Spleen (tissue), 7 donors: Measurements from ENCODE around the gene UCHL5.

Experiments used
- POLR2A ChIP-seq, 3 donors: fragments of 450-650 bp; IDR thresholded peaks; one replicate each; pipeline ENCODE4 v1.5.1; 2017; ENCODE audit warnings: antibody characterized with exemption in 3 of 3, mild to moderate bottlenecking in 1 of 3
- POLR2AphosphoS5 ChIP-seq, 3 donors: sonication (generic); formaldehyde crosslinking; IDR thresholded peaks; one replicate each; pipeline ENCODE4 v1.5.1; 2017; ENCODE audit warnings: antibody characterized with exemption in 3 of 3
- TF ChIP-seq, protein P1 (sequence below), 11 experiments: fragments of 200-600 bp in 7 of 11; fragments of 450-650 bp in 4 of 11; sonication (generic) in 4 of 11; IDR thresholded peaks in 8 of 11; conservative IDR thresholded peaks in 3 of 11; 1 replicate in 7 of 11; 2 replicates in 4 of 11; pipeline versions ENCODE4 v1.4.0 to v1.8.0; 2016 to 2021; ENCODE audit warnings: antibody characterized with exemption in 11 of 11, inconsistent platforms in 4 of 11, mild to moderate bottlenecking in 1 of 11
- donor health status: DM: no; HTN: no; CAD: no; lungs with moderate emphysema.
- donor health status: DM: no; HTN: no; CAD: no.
- donor health status: DM: no; HTN: no; CAD: no.

DNA sequence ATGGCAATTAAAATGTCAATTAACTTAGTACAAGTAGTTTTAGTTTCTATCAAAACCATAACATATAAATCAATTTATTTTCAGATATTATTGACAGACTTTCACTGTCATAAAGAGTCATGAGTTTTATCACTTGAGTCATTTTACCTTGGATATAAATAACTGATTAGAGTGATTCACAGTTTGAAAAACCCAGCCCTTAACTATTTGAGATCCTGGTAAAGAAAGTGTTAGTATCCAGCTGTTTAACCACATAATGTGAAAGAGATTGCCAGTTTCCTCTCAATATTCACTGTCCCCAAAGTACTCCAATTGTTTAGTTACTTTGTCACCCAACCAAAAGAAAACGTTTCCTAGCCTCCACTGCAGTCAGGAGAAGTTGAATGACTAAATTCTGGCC, 91.3 kb downstream of the UCHL5 start:
- TF ChIP-seq, protein P1, sequence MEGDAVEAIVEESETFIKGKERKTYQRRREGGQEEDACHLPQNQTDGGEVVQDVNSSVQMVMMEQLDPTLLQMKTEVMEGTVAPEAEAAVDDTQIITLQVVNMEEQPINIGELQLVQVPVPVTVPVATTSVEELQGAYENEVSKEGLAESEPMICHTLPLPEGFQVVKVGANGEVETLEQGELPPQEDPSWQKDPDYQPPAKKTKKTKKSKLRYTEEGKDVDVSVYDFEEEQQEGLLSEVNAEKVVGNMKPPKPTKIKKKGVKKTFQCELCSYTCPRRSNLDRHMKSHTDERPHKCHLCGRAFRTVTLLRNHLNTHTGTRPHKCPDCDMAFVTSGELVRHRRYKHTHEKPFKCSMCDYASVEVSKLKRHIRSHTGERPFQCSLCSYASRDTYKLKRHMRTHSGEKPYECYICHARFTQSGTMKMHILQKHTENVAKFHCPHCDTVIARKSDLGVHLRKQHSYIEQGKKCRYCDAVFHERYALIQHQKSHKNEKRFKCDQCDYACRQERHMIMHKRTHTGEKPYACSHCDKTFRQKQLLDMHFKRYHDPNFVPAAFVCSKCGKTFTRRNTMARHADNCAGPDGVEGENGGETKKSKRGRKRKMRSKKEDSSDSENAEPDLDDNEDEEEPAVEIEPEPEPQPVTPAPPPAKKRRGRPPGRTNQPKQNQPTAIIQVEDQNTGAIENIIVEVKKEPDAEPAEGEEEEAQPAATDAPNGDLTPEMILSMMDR (IDR thresholded peaks at IDR 0.05 in 8 of 11, conservative IDR thresholded peaks at IDR 0.05 in 3 of 11), result no peak
- no peak for TF ChIP-seq POLR2A (IDR thresholded peaks at IDR 0.05)
- no peak for TF ChIP-seq POLR2AphosphoS5 (IDR thresholded peaks at IDR 0.05)
